Muscle of leg (tissue), 11 donors: Measurements from ENCODE around the gene ATP8A2. TPM values are rescaled to one million over a fixed set of nuclear protein-coding genes. Genes with fewer than 3 reads are reported as not detected.
A peak's percentile ranks its signal among the peaks of the same experiment; 100 is the strongest.

Source experiments
- DNase-seq: peaks from one replicate; pipeline ENCODE4 v3.0.0; 2013
- H3K27ac ChIP-seq: one replicate; pipeline ENCODE4 v1.5.1; 2013; ENCODE audit warnings: mild to moderate bottlenecking, low read length, control low read depth
- H3K27me3 ChIP-seq: one replicate; pipeline ENCODE4 v1.6.1; 2013; ENCODE audit warnings: low read length; ENCODE audit not compliant: control insufficient read depth, insufficient read depth
- H3K36me3 ChIP-seq: one replicate; pipeline ENCODE4 v1.6.1; 2013; ENCODE audit warnings: low read length; ENCODE audit not compliant: control insufficient read depth, insufficient read depth
- H3K4me1 ChIP-seq: one replicate; pipeline ENCODE4 v1.6.1; 2013; ENCODE audit warnings: low read length; ENCODE audit not compliant: control insufficient read depth, insufficient read depth
- H3K4me3 ChIP-seq: one replicate; pipeline ENCODE4 v1.5.1; 2013; ENCODE audit warnings: low read length, control low read depth
- H3K9me3 ChIP-seq: replicated peaks from 2 replicates; pipeline ENCODE4 v1.6.1; 2013; ENCODE audit warnings: low read depth, low read length; ENCODE audit not compliant: control insufficient read depth
- WGBS: methylation state at CpG from one replicate; pipeline ENCODE4 v1.1.5; 2013; ENCODE audit warnings: missing lambda C conversion rate; ENCODE audit not compliant: insufficient coverage; 5-methylcytosine and 5-hydroxymethylcytosine counted together
- polyA plus RNA-seq, 8 donors: library from polyadenylated mRNA; unstranded; fragments of 120-200 nt; gene quantifications; one replicate each; pipeline versions ENCODE4 v1.2.1 to v1.2.3, GENCODE V29; 2013; ENCODE audit warnings: inconsistent platforms in 1 of 8, low replicate concordance in 1 of 8; ENCODE audit not compliant: insufficient read length in 8 of 8, insufficient read depth in 1 of 8
- total RNA-seq: library from RNA; stranded (reverse); fragments of 120-200 nt; gene quantifications from one replicate; pipeline ENCODE4 v1.2.4, GENCODE V29; 2013

ATP8A2 gene
- total and polyA plus RNA-seq, 9 donors: 0.89 to 2.9 (median 1.6) TPM

DNA sequence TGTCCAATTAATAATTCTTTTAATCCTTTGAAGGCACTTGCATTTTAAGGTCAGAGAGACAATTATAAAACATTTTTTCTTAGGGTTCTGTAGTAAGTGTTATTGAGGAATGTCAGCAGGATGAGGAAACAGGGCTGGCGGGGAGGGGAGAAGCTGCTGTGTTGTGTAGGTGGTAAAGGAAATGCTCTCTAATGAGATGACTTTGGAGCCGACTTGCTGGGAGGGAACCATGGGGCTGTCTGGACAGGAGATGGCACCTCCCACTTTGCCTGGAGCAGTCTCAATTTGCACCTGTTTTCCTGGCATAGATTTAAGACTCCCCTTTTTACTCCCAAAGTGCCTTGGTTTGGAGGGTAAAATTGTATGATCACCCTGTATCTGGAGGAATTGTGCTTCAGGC lies 230.4 kb downstream of the ATP8A2 start:
- WGBS: 88% methylated on average over 1 of the region's 2 CpGs
- Histone ChIP-seq H3K9me3 (no peaks in the 10 kb centered on the region), H3K27ac (no peak overlapping the region), H3K36me3 (no peaks in the 10 kb centered on the region), H3K4me1 (no peaks in the 10 kb centered on the region), H3K4me3 (no peak overlapping the region), H3K27me3 (no peaks in the 10 kb centered on the region)
- no peak for DNase-seq

DNA sequence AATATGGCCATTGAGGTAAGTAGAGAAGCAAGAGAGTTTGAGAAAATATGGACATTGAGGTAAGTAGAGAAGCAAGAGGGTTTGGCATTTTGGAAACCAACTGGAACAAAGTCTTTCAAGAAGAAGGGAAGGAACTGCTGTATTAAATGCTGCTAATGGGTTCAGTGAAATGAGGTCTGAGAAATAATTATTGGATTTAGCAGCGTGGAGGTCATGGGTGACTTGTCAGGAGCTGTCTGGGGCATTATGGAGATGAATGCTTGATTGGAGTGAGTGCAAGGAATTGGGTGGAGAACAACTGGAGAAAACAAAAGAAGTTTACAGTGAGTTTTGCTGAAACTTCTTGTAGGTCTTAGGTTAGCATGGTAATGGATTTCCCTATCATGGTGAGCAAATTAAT lies 232.3 kb downstream of the ATP8A2 start:
- Histone ChIP-seq H3K4me1 (peaks cover 2% of the 10 kb centered on the region), H3K27me3 (no peaks in the 10 kb centered on the region), H3K36me3 (no peaks in the 10 kb centered on the region), H3K27ac (no peak overlapping the region), H3K4me3 (no peak overlapping the region), H3K9me3 (no peaks in the 10 kb centered on the region)
- 100% methylated on average over 1 of the region's 1 CpG for WGBS
- no peak for DNase-seq

DNA sequence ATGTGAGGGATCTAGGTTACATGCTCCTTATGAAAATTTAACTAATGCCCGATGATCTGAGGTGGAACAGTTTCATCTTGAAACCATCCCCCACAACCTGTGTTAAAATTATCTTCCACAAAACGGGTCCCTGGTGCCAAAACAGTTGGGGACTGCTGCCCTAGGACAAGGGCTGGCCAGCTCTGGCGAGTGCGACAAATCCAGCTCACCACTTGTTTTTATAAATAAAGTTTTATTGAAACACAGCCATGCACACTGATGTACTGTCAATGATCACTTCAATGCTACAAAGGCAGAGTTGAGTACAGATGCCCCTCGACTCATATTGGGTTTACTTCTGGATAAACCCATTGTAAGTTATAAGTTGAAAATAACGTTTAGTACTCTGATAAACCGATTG lies 235.3 kb downstream of the ATP8A2 start:
- Histone ChIP-seq H3K4me3 (no peak overlapping the region), H3K27ac (no peak overlapping the region), H3K4me1 (peaks cover 2% of the 10 kb centered on the region), H3K36me3 (no peaks in the 10 kb centered on the region), H3K27me3 (no peaks in the 10 kb centered on the region), H3K9me3 (no peaks in the 10 kb centered on the region)
- DNase-seq: no peak
- WGBS: 100% methylated on average over 2 of the region's 7 CpGs

DNA sequence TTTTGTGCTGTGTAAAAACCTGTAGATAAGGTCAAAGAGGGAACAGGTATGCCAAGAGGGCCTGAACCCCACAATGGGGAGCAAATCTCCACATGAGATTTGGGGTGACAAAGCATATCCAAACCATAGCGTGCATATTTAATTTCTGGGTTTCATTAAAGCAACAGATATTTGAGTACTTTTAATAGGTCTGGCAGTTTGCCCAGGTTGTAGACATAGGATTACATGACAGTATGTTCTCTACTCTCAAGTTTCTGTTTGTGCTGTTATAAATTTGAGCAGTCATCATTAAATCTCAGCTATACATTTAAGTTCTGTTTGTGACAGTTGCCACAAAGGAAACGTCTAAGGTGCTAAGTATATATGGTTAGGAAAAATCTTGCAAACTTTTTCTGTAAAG lies 236.4 kb downstream of the ATP8A2 start:
- peak; percentile 28 for DNase-seq
- Histone ChIP-seq H3K27me3 (no peaks in the 10 kb centered on the region), H3K4me1 (peaks cover 2% of the 10 kb centered on the region), H3K27ac (no peak overlapping the region), H3K36me3 (no peaks in the 10 kb centered on the region), H3K4me3 (no peak overlapping the region), H3K9me3 (no peaks in the 10 kb centered on the region)
- no CpG with 5 or more reads among the region's 2 CpGs for WGBS

DNA sequence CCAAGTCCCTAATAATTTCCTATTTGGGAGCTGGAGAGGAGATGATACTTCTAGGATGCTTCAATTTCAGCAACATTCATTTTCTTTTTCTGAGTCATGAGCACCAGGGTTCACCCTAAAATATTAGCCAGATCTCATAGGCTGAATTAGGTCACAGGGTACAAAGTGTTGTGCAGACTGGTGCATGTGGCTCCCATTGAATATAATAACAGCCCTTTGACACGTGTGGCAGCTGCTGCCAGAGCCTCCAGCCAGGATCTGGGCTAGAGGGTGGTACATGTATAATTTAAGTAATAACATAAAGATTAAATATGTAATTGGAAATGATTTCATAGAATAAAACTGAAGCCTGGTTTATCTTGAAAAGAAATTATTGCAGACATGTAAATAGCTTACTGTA lies 244.9 kb downstream of the ATP8A2 start:
- no peaks in the 10 kb centered on the region for H3K36me3 ChIP-seq
- no peak overlapping the region for H3K27ac ChIP-seq
- no CpG with 5 or more reads among the region's 1 CpG for WGBS
- H3K27me3 ChIP-seq: peaks cover 2% of the 10 kb centered on the region
- H3K4me1 ChIP-seq: no peaks in the 10 kb centered on the region
- H3K9me3 ChIP-seq: no peaks in the 10 kb centered on the region
- H3K4me3 ChIP-seq: no peak overlapping the region
- peak; percentile 5 for DNase-seq

DNA sequence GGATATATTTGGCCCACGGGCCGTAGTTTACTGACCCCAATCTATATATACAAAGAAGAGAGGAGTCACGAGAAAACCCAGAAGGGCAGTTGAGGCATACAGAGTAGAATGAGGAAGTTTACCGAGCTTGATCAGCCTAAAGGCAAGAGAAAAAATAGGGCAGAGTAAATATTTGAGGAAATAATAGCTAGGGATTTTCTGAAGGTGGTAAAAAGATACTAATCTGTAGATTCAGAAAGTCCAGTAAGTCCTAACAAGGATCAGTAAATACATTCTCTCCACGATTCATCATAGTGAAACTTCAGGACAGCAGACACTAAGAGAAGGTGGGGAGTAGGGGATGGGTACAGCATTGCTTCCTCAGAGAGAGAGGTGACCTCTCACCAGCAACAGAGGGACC lies 248.1 kb downstream of the ATP8A2 start:
- H3K27ac ChIP-seq: no peak overlapping the region
- H3K4me3 ChIP-seq: no peak overlapping the region
- no peaks in the 10 kb centered on the region for H3K9me3 ChIP-seq
- no peak for DNase-seq
- no peaks in the 10 kb centered on the region for H3K36me3 ChIP-seq
- no CpG with 5 or more reads among the region's 5 CpGs for WGBS
- no peaks in the 10 kb centered on the region for H3K4me1 ChIP-seq
- peaks cover under 1% of the 10 kb centered on the region for H3K27me3 ChIP-seq

DNA sequence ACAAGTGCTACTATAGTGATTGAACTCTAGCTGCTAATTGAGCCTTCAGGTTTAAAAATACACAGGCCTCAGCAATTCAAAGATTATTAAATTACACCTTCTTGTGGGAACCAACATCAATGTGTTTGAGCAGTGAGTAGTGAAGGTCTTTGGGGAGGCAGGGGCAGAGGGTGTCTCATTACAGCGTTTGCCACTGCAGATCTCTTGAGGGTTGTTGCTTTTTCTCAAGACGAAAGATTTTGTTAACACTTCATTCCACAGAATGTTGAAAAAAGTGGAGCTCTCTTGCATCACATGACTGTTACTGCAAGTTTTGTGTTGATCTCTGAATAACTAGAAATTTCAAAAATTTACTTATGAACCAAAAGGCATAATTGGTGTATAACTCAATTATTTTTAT lies 253.6 kb downstream of the ATP8A2 start:
- Histone ChIP-seq H3K4me1 (no peaks in the 10 kb centered on the region), H3K4me3 (no peak overlapping the region), H3K36me3 (no peaks in the 10 kb centered on the region), H3K9me3 (no peaks in the 10 kb centered on the region), H3K27me3 (no peaks in the 10 kb centered on the region), H3K27ac (no peak overlapping the region)
- no peak for DNase-seq
- WGBS: no CpG with 5 or more reads among the region's 2 CpGs

DNA sequence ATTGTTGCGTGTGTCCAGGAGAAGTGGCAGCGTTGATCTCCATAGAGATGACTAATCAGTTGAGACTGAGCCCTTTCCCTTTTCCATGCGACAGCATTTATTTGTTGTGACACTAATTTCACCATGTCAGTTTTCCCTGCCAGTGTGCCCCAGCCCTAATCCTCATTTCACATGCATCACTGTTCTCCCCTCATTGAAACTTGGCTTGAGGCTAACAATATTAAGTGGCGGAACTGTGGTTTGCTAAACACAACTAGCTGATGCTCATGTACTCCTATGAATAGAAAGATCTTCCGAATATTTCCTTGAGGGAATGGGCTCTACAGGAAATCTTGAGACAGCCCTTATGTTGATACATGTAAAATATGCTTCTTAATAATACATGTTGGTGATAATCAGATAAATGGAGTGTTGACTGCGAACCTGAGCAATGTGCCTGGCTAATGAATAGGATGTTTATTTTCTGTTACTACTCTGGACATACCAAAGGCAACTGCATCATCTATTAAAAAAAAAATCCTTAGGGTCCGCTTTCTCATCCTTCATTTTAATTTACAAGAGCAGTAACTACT lies 258.6 kb downstream of the ATP8A2 start:
- H3K4me1 ChIP-seq: no peaks in the 10 kb centered on the region
- no peaks in the 10 kb centered on the region for H3K9me3 ChIP-seq
- DNase-seq: peak; percentile 59
- no peaks in the 10 kb centered on the region for H3K36me3 ChIP-seq
- WGBS: 83% methylated on average over 4 of the region's 7 CpGs
- H3K4me3 ChIP-seq: no peak overlapping the region
- H3K27ac ChIP-seq: no peak overlapping the region
- H3K27me3 ChIP-seq: no peaks in the 10 kb centered on the region

DNA sequence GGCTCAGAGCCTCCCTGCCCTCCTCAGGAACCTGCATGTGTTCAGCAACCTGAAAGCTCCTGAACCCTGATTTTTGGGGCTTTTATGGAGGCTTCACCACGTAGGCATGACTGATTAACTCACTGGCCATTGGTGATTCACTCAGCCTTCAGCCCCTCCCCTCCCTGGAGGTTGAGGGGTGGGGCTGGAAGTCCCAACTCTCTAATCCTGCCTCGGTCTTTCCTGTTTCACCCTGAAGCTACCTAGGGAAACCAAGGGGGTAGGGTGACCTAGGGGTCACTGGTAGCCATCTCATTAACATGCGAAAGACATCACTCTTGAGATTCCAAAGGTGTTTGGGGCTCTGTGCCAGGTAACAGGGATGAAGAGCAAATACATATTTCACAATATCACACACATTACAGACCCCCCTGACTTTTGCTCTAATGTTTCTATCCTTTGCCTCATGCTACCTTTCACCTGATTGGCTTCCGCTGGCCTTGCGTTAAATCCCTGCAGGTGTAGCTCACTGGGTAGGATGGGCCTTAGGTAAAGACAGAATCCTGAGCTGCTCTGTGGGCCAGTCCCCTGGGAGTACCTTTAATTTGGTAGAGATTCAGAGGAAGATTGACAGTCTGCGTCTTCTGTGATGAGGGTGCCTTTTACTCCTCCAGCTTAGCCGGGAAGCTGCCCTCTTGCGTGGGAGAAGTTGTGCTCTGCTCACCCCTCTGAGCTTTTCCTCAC lies 260.6 kb downstream of the ATP8A2 start:
- no peaks in the 10 kb centered on the region for H3K36me3 ChIP-seq
- H3K27ac ChIP-seq: no peak overlapping the region
- WGBS: 40% methylated on average over 3 of the region's 8 CpGs

DNA sequence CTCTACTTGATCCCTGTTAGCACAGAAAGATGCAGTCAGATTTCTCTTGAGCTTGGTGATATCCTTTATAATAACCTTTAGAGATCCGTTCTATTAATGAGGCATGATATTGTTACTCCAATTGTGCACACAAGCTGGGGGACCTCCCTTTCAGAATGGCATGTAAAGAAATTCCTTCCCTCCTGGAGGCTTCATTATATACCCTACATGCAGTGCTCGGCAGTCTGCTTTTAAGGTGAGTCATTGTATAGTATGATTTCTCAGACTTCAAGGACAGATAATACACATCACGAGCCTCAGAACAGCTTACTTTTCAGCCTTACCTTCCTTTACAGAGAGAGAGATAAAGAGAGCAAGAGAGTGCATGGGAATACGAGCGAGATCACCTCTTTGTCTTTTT lies 261.3 kb downstream of the ATP8A2 start:
- no peaks in the 10 kb centered on the region for H3K27me3 ChIP-seq
- H3K27ac ChIP-seq: no peak overlapping the region
- H3K36me3 ChIP-seq: no peaks in the 10 kb centered on the region
- H3K4me1 ChIP-seq: no peaks in the 10 kb centered on the region
- no peaks in the 10 kb centered on the region for H3K9me3 ChIP-seq
- no CpG with 5 or more reads among the region's 5 CpGs for WGBS
- no peak overlapping the region for H3K4me3 ChIP-seq
- no peak for DNase-seq

More for the DNA sequence above, 260.6 kb downstream of the ATP8A2 start:
- Histone ChIP-seq H3K9me3 (no peaks in the 10 kb centered on the region), H3K27me3 (no peaks in the 10 kb centered on the region), H3K4me3 (no peak overlapping the region), H3K4me1 (no peaks in the 10 kb centered on the region)
- DNase-seq: no peak
